Panc1 (cell line): ENCODE results near the gene RMC1. TPM values are rescaled to one million over a fixed set of nuclear protein-coding genes. Genes with fewer than 3 reads are reported as not detected.

Experiments used
- ATAC-seq: fragments of 200-7000 bp; cut with Tn5 transposase; 2 replicates; pipeline ENCODE4 v1.9.1; 2020; ENCODE audit warnings: mild to moderate bottlenecking, moderate library complexity
- BruUV-seq: library from RNA; stranded (reverse); fragments of 400-500 nt; replicated peaks from 2 replicates; lab custom pipeline; 2021; lab: Mats Ljungman, UMichigan
- CTCF ChIA-PET: fragments of 300-600 bp; sonication (Branson Sonifier 250); formaldehyde crosslinking; loops from one replicate; lab custom pipeline; 2022; ENCODE audit warnings: antibody characterized with exemption; lab: Charles Lee
- POLR2A ChIA-PET: fragments of 300-600 bp; sonication (Branson Sonifier 250); formaldehyde crosslinking; loops from one replicate; lab custom pipeline; 2022; ENCODE audit warnings: antibody characterized with exemption; lab: Charles Lee
- DNase-seq: peaks from one replicate; pipeline ENCODE4 v3.0.0-alpha.2; 2010; ENCODE audit warnings: low read depth, low spot score
- H3K27ac ChIP-seq: 2 replicates; pipeline ENCODE4 v1.5.1; 2011; ENCODE audit warnings: mild to moderate bottlenecking, low read length, inconsistent platforms
- H3K27me3 ChIP-seq: fragments of 200-500 bp; sonication (Bioruptor generic); 2 replicates; pipeline ENCODE4 v1.6.0; 2014; ENCODE audit warnings: low read length, inconsistent platforms; ENCODE audit not compliant: control insufficient read depth, insufficient read depth
- H3K36me3 ChIP-seq: fragments of 200-500 bp; sonication (Bioruptor generic); 2 replicates; pipeline ENCODE4 v1.5.1; 2014; ENCODE audit warnings: inconsistent platforms, mild to moderate bottlenecking, low read length, moderate library complexity; ENCODE audit not compliant: control insufficient read depth, insufficient read depth
- H3K4me1 ChIP-seq: 2 replicates; pipeline ENCODE4 v1.5.1; 2011; ENCODE audit warnings: inconsistent platforms, mild to moderate bottlenecking, low read length, moderate library complexity; ENCODE audit not compliant: control insufficient read depth, insufficient read depth
- H3K4me3 ChIP-seq, 2 experiments: 2 replicates each; pipeline ENCODE4 v1.5.1; 2011 to 2012; ENCODE audit warnings: low read depth in 2 of 2, low read length in 2 of 2, mild to moderate bottlenecking in 2 of 2, inconsistent platforms in 1 of 2, moderate library complexity in 1 of 2
- H3K9me3 ChIP-seq: fragments of 200-500 bp; sonication (Bioruptor generic); 2 replicates; pipeline ENCODE4 v1.5.1; 2014; ENCODE audit warnings: low read depth, mild to moderate bottlenecking, inconsistent platforms, low read length, moderate library complexity; ENCODE audit not compliant: control insufficient read depth, insufficient read depth
- POLR2AphosphoS5 ChIP-seq: IDR thresholded peaks from 2 replicates; pipeline ENCODE4 v1.6.1; 2012; ENCODE audit warnings: mild to moderate bottlenecking, low read depth, low read length, moderate library complexity
- SIN3A ChIP-seq: IDR thresholded peaks from 2 replicates; pipeline ENCODE4 v1.6.1; 2012; ENCODE audit warnings: low read depth, mild to moderate bottlenecking, low read length, moderate library complexity, borderline replicate concordance; ENCODE audit not compliant: insufficient read depth
- TCF7L2 ChIP-seq: IDR thresholded peaks from 2 replicates; pipeline ENCODE4 v1.6.1; 2011; ENCODE audit warnings: mild to moderate bottlenecking, low read depth, low read length, inconsistent platforms
- in situ Hi-C: cut with HindIII; loops from 2 replicates; pipeline ENCODE4 v1.10.0; 2016; ENCODE audit warnings: low sequenced_read_pairs, low pct_unique_long_range_greater_than_20kb
- intact Hi-C: fragments of 100-400 bp; cut with micrococcal nuclease; formaldehyde crosslinking; loops from one replicate; pipeline ENCODE4 v1.10.0; 2022; ENCODE audit not compliant: unreplicated experiment
- total RNA-seq: library from RNA; stranded (reverse); gene quantifications from one replicate; pipeline ENCODE4 v1.2.1, GENCODE V29; 2021; ENCODE audit not compliant: unreplicated experiment
- TF ChIP-seq, protein P1 (sequence below): fragments of 450-650 bp; IDR thresholded peaks from 2 replicates; pipeline ENCODE4 v1.5.1; 2017; ENCODE audit warnings: mild to moderate bottlenecking
- TF ChIP-seq, protein P2 (sequence below), 2 experiments: IDR thresholded peaks; 2 replicates each; pipeline ENCODE4 v1.6.1; 2011 to 2012; ENCODE audit warnings: low read depth in 2 of 2, control low read depth in 1 of 2, low read length in 1 of 2, mild to moderate bottlenecking in 1 of 2, moderate library complexity in 1 of 2; ENCODE audit not compliant: insufficient read depth in 1 of 2

The RMC1 gene
- total RNA-seq, 1 experiment from 2014 or later = 57.4 TPM

DNA sequence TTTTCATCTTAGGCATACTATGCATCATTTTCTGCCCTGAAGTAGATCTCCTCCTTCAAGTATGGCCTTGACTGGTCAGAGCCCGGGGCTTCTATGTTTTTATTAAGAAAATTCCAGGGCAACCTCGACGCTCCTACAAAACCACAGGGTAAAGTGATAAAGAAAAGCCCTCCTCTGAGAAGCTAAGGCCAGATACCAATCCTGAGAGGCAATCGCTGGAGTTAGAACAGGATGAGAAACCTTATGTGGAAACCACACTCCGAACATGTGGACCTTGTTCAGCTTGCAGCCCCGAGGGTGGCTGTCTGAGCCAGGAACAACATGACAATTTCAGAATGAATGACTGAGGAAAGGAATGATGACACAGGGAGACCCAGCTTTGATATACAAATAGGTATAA lies 35.6 kb downstream of the RMC1 start:
- peaks cover 38% of the 10 kb centered on the region for H3K36me3 ChIP-seq
- POLR2A ChIA-PET = no interaction called here

DNA sequence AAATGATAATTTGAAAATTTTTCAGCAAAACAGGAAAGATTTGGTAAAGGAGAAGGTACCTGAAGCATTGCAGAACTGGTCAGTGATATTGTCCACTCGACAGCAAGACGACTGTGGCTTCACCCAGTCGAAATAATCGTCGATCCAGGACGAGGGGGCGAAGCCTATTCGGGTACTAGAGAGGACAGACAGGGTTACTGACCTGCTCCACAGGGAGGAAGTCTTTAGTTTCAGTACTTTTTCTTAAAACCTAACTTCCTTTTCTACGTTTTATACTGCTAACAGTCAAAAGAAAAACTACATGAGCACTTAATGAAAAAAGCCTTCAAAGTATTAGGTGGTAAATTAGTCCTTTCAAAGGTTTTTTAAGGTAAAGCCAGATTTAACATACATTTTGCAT lies 36.0 kb downstream of the RMC1 start:
- H3K27me3 ChIP-seq = no peaks in the 10 kb centered on the region
- no peaks in the 10 kb centered on the region for H3K9me3 ChIP-seq
- H3K27ac ChIP-seq = no peak overlapping the region
- ChIA-PET POLR2A (no interaction called here), CTCF (no interaction called here)
- DNase-seq (no peak), ATAC-seq (no peak)
- no TSS peak for BruUV-seq
- in situ Hi-C loops = no loop called here
- H3K4me3 ChIP-seq = no peak overlapping the region
- TF ChIP-seq, protein P1, sequence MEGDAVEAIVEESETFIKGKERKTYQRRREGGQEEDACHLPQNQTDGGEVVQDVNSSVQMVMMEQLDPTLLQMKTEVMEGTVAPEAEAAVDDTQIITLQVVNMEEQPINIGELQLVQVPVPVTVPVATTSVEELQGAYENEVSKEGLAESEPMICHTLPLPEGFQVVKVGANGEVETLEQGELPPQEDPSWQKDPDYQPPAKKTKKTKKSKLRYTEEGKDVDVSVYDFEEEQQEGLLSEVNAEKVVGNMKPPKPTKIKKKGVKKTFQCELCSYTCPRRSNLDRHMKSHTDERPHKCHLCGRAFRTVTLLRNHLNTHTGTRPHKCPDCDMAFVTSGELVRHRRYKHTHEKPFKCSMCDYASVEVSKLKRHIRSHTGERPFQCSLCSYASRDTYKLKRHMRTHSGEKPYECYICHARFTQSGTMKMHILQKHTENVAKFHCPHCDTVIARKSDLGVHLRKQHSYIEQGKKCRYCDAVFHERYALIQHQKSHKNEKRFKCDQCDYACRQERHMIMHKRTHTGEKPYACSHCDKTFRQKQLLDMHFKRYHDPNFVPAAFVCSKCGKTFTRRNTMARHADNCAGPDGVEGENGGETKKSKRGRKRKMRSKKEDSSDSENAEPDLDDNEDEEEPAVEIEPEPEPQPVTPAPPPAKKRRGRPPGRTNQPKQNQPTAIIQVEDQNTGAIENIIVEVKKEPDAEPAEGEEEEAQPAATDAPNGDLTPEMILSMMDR = no peak
- TF ChIP-seq TCF7L2 (no peak), SIN3A (no peak), POLR2AphosphoS5 (no peak)
- TF ChIP-seq, protein P2, sequence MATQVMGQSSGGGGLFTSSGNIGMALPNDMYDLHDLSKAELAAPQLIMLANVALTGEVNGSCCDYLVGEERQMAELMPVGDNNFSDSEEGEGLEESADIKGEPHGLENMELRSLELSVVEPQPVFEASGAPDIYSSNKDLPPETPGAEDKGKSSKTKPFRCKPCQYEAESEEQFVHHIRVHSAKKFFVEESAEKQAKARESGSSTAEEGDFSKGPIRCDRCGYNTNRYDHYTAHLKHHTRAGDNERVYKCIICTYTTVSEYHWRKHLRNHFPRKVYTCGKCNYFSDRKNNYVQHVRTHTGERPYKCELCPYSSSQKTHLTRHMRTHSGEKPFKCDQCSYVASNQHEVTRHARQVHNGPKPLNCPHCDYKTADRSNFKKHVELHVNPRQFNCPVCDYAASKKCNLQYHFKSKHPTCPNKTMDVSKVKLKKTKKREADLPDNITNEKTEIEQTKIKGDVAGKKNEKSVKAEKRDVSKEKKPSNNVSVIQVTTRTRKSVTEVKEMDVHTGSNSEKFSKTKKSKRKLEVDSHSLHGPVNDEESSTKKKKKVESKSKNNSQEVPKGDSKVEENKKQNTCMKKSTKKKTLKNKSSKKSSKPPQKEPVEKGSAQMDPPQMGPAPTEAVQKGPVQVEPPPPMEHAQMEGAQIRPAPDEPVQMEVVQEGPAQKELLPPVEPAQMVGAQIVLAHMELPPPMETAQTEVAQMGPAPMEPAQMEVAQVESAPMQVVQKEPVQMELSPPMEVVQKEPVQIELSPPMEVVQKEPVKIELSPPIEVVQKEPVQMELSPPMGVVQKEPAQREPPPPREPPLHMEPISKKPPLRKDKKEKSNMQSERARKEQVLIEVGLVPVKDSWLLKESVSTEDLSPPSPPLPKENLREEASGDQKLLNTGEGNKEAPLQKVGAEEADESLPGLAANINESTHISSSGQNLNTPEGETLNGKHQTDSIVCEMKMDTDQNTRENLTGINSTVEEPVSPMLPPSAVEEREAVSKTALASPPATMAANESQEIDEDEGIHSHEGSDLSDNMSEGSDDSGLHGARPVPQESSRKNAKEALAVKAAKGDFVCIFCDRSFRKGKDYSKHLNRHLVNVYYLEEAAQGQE (IDR thresholded peaks at IDR 0.05; ENCODE audit: insufficient read depth in 1 of 2, low read depth in 2 of 2, low read length in 1 of 2) = no peak
- peaks cover 39% of the 10 kb centered on the region for H3K36me3 ChIP-seq
- no peaks in the 10 kb centered on the region for H3K4me1 ChIP-seq
- intact Hi-C loops = no loop called here

More for the DNA sequence above, 35.6 kb downstream of the RMC1 start:
- H3K27ac ChIP-seq = no peak overlapping the region
- DNase-seq (no peak), ATAC-seq (no peak)
- BruUV-seq = no TSS peak
- H3K9me3 ChIP-seq = no peaks in the 10 kb centered on the region
- in situ Hi-C loops = no loop called here
- H3K27me3 ChIP-seq = no peaks in the 10 kb centered on the region
- TF ChIP-seq SIN3A (no peak), TCF7L2 (no peak), POLR2AphosphoS5 (no peak)
- TF ChIP-seq, protein P2 (IDR thresholded peaks at IDR 0.05; ENCODE audit: insufficient read depth in 1 of 2, low read depth in 2 of 2, low read length in 1 of 2) = no peak
- TF ChIP-seq, protein P1 = no peak
- CTCF ChIA-PET = no interaction called here
- intact Hi-C loops = no loop called here
- no peaks in the 10 kb centered on the region for H3K4me1 ChIP-seq
- H3K4me3 ChIP-seq = no peak overlapping the region
